Measurements from ENCODE around the gene FMNL3. TPM values are rescaled to one million over a fixed set of nuclear protein-coding genes. Genes with fewer than 3 reads are reported as not detected.

FMNL3 gene
- total and polyA plus RNA-seq, 2 experiments from 2014 or later: 8.7 to 32.6 TPM

- no peak for TF ChIP-seq ZNF462 (CRISPR knock-in tag; IDR thresholded peaks at IDR 0.05)
These were observed 73.4 kb downstream of the FMNL3 start (continued) for GRCh38 chr12:49633703-49634345.

GRCh38 chr12:49632986-49633702 lies 74.1 kb downstream of the FMNL3 start:
- Histone ChIP-seq H3K79me2 (replicated peaks; ENCODE audit: insufficient read depth) (no peaks in the 10 kb centered on the region), H3K27ac (ENCODE audit: low read depth) (no peak overlapping the region), H3K9me2 (ENCODE audit: insufficient read depth) (no peaks in the 10 kb centered on the region), H3K4me3 (no peak overlapping the region), H3F3A (replicated peaks; ENCODE audit: low read depth) (0 out of 2 replicates have a peak, but pooled peaks cover 2% of the 10 kb centered on the region), H3K4me2 (no peak overlapping the region), H2AFZ (no peak overlapping the region), H3K36me3 (ENCODE audit: insufficient read depth) (0 out of 2 replicates have a peak, but pooled peaks cover 5% of the 10 kb centered on the region), H3K4me1 (ENCODE audit: insufficient read depth) (peaks cover 12% of the 10 kb centered on the region), H3K27me3 (ENCODE audit: insufficient read depth) (no peaks in the 10 kb centered on the region), H4K20me1 (replicated peaks; ENCODE audit: insufficient read depth) (no peaks in the 10 kb centered on the region; the same call in 1 of the 2 replicates)
- Mint-ChIP-seq H3K4me3 (no peak overlapping the region), H3K4me1 (peaks cover 24% of the 10 kb centered on the region), H3K27ac (no peak overlapping the region), H3K36me3 (ENCODE audit: low read depth) (peaks cover 13% of the 10 kb centered on the region), H3K27me3 (ENCODE audit: insufficient read depth, low read depth, poor library complexity) (peaks cover 8% of the 10 kb centered on the region), H3K9me3 (no peaks in the 10 kb centered on the region)
- ATAC-seq: no peak
- no peak for DNase-seq (ENCODE audit: low spot score)
- TF ChIP-seq CTCF (conservative IDR thresholded peaks at IDR 0.05; ENCODE audit: low read depth in 2 of 2) (no peak), ZNF331 (CRISPR knock-in tag; IDR thresholded peaks at IDR 0.05; ENCODE audit: low read depth) (no peak), ETS1 (IDR thresholded peaks at IDR 0.05) (no peak), REST (IDR thresholded peaks at IDR 0.05; ENCODE audit: unreplicated experiment) (no peak), STAT1 (IDR thresholded peaks at IDR 0.05; ENCODE audit: unreplicated experiment) (no peak), JUNB (IDR thresholded peaks at IDR 0.05; ENCODE audit: unreplicated experiment) (no peak), EZH2phosphoT487 (IDR thresholded peaks at IDR 0.05; ENCODE audit: unreplicated experiment) (no peak)
